Activated CD8-positive, alpha-beta memory T cell treated with anti-CD3 and anti-CD28 coated beads for 48 hours (primary cell): ENCODE measurements around the gene ZDHHC14.

Experiments
- DNase-seq, 3 experiments: peaks; one replicate each; pipeline ENCODE4 v3.0.0-alpha.2; 2020; ENCODE audit warnings: low read depth in 2 of 3, low spot score in 2 of 3

ZDHHC14 gene

DNA sequence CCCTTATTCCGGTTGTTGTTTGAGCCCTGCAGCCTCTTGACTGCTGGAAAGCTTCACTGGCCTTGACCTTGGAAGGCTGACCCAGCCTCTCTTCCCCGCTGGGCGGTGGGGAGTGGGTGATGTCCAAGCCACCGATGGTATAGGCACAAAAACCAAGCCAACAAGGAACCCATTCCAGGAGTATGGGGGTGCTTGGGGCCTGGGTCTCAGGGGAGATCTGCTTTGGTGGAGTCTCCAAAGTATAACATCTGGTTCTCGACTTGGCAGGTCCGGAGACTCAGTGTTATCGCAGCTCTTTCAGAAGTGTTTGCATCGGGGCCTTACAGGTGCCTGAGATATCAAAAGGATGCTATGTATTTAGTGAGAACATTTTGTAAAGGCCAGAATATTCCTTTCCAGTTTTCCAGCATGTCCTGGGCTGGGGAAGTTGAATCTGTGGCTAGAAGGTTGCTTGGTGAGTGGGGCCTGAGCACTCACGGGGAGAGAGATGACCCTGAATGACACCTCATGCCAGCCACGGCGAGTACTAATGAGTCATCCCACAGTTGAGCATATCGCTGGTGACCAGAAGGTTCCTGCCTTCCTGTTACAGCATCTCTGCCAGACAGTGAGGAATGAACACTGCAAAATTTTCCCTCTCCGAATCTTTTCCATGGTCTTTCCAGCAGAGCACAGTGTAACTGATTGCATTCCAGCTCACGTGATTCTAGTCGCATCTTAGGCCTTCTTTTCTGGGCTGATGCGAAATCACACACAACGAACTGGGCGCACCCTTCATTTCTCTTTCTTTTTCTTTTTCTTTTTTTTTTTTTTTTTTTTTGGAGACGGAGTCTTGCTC, 133.9 kb downstream of the ZDHHC14 start:
- DNase-seq = no peak

DNA sequence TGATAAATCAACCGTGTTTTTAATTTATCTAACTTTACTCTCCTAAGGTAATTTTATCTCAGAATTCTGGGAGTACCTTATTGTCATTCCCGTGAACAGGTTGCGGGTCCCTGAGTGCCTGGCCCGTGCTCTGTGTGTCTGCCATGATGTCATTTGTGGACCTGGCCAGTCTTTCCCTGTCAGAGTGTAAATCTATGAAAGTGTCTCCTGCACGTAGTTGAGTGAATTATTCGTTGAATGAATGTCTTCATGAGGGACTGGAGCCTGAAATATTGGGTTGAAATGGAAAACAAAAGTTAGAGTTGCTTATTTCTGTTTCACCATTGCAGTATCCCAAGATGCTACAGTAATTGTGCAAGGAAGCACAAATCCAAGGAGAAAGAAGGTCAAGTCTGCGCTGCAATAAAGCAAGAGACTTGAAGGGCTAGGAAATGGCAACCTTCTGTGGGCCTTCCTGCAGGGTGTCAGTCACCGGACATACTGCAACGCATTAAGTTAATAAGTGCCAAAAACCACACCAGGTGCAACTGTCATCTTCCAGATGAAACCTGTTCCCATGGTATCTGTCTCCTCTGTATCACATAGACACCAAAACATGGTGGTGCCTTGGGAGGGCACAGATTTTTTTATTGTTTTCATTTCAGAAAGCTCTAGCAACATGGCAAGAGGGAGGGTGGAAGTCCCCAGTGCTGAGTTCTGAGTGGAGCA, 135.5 kb downstream of the ZDHHC14 start:
- no peak for DNase-seq

DNA sequence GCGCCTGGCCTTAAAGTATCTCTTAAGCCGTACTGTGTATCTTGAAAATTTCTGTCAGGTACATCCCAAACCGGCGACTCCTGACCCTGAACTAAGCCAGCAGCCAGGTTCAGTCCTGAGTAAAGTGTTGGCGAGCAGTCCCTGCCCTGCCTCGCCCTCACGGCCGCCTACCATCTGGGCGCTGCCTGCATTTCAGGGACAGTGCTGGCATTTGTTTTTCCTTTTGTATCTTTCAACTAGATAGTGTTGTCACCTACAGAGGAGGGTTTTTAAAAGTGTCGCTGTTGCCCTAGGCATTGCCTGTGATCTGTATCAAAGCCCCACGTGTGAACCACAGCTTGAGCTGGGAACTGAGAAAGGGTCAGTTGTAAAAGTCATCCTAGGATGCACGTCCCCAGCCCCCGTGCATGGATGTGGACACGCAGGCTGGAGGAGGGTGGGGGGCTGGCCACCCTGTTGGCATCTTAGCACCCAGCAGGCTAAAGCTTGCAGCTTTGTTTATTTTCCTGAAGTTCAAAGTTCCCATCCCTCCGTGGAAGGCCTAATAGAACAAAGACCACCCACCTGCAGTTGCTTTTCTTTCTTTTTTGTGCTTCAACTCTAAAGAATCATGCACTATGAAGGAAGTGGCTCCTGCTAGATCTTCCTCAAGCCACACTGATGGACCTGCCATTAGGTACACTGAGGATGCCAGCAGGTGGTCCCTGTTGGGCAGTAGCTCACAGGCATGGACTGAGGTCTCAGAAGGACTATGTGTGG, 136.8 kb downstream of the ZDHHC14 start:
- no peak for DNase-seq

DNA sequence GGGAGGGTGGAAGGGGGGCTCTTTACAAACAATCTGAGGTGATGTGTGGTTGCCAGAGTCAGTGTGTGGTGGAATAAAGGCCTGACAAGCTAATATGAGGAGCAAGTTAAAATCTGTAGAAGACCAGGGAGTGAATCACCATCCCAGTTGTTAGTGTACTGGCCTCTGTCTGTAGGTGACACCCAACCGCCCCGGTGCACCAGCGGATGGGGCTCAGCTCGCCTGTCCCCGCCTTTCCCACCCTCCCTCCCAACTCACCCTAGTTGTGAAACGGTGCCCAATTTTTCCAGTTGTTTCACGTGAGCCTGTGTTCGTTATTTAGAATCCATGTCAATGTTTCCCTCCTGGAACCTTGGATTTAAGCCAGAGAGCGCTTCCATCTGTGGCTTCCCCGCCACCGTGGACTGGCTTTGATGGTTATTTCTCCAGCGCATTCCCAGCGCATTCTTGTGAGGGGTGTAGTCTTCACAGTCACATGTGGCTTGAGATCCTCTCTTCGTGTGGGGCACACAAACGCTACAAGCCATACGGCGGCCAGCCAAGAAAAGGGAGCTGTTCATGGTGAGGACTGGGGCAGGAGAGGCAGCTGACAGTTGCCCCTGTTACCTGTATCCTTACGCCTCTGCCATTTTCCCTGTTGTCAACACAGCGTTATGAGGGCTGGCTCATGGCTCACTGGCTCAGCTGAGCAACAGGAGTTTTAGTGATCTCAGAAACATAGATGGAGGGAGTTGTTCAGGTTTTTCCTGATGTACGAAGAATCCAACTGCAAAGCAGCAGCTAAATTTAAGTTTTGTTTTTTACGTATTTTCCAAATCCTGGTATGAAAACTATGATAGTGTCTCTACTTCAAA, 137.6 kb downstream of the ZDHHC14 start:
- DNase-seq = no peak

DNA sequence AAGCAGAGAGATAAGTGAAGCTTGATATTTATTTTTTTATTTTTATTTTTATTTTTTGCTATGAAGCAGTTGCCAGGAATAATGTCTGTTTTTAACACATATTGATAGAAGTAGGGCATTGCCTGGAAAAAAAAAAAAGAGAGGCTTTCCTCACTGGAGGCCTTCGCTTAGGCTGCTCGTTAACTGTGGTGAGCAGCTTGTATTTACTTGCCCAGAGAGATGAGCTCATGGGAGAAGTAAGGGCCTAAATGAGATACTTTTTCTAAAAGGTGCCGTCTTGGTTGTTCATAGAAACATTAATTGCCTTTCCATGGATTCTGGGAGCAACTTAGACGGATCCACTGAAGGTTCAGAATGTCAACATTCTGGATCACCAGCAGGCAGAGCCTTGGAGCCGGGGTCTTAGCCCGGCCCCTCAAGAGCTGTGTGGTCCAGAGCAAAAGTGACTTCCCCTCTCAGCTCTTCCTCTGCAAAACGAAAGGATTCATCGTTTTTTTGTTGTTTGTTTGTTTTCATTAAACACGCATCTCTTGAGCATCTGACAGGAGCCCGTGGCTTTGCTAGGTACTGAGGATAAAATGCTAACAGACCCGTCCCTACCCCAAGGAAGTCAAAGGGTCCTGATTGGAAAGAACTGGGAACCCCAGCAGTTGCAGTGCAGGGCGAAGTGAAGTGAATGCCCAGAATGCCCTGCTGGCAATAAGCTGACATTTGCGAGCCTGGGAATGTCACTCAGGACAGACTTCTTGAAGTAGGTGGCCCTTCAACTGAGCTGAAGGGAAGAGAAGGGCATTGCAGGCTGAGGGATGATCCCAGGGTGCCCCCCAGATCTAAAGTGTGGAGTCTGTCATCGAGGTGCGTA, 138.5 kb downstream of the ZDHHC14 start:
- no peak for DNase-seq

DNA sequence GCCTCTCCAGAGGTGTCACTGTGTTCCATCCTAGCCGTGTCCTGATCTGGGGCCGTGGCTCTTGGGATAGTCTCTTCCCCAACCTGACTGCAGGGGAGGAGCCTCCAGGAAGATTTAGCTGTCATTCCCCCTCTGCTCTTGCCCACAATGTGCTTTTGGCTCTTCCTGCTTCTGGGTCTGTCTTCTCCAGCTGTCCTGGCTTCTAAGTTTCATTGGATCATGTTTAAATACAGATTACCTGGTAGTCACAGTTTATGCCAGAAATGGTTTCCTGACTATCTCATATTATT, 139.1 kb downstream of the ZDHHC14 start:
- no peak for DNase-seq

DNA sequence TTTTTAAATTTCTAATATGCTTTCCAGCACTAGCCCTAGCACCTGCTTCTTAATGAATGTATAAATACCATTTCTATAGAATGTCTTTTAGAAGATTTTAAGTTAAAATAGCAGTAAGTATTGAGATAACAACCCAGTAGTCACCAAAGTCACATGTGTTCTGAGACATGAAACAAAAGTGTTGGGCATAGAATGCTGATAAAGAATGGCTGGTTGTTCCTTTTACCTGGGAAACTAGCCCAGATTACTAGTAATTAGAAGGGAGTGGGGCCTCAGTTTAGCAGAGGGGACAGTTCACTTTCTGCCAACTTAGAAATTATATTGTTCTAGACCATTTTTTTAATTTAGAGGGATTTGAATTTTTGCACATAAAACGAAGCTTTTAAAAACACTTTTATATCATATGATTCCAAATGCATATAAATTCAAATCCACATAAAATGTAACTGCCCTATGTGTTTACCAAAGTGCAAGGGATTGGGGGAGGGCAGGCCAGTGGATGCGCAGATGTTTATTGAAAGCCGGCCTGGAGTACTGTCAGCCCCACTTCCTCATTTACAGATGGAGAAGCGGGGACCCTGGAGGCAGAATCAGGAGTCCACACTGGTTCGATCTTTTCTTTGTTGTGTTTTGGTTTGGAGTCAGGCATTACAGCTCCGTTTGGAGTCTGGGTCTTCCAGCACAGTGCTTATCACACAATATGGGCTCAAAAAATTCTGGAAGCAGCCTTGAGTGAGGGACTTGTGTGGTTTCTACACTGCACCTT, 139.8 kb downstream of the ZDHHC14 start:
- DNase-seq = no peak

DNA sequence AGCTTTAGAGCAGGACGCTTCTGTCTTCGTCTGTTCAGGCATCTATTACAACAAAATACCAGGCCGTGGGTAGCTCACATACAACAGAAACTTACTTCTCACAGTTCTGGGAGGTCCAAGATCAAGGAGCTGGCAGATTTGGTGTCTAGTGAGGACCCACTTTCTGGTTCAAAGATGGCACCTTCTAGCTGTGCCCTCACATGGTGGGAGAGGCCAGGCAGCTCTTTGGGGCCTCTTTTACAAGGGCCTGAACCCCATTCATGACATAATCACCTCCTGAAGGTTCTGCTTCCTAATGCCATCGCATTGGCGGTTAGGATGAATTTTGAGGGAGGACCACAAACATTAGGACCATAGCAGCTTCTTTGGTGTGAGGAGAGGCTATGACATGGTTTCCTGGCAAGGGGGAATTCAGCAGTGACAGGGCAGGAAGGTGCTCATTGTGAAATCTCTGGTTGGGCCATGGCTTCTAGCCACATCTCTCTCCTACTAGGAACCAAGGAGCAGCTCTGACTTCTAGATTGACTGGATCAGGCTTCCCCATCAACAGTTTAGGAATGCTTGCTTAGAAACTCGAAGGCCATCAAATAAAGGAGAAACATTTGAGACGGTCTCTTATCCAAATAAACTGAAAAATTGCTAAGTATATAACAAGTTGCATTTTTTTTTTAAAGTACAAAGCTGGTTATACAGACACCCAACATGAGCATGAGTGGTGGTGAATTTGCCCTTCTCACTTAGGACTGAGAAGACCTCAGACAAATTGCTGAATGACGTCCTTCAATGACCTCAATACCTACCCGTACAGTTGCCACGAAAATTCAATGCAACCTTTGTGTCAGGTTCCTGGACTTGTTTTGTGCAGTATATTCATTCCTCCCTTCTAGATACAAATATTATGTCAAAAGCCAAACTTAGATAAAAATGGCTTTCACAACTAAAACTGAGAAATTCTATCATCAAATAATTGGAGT, 140.7 kb downstream of the ZDHHC14 start:
- no peak for DNase-seq

DNA sequence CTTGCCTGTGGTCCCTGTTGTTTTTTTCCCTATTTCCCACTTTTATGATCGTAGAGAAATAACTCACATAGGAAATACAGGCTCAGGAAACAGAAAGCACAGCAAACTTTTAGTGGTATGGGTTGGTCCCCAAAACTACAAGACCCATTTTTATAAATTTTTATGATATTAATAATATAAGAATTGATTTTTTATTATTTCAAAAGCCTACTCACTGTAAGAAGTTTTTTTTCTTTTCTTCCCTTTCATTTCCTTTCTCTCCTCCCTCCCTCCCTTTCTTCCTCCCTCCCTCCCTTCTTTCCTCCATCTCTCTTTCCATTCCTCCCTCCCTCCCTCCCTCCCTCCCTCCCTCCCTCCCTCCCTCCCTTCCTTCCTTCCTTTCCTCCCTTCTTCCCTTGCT, 141.5 kb downstream of the ZDHHC14 start:
- no peak for DNase-seq

DNA sequence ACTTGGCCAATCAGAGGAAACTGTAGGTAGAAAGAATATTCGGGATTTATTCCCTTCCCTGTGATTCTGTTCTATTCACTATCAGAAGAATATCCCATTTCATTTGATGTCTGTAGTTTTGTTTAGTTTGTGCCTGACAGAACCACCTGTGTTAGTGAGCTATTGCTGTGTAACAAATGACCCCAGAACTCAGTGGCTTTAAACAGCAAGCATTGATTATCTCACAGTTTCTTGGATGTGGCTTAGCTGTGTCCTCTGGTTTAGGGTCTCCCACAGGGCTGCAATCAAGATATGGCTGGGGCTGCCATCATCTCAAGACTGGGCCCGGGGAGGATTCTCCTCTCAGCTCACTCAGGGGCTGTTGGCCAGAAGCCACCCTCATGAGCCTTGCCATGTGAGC, 143.7 kb downstream of the ZDHHC14 start:
- no peak for DNase-seq

DNA sequence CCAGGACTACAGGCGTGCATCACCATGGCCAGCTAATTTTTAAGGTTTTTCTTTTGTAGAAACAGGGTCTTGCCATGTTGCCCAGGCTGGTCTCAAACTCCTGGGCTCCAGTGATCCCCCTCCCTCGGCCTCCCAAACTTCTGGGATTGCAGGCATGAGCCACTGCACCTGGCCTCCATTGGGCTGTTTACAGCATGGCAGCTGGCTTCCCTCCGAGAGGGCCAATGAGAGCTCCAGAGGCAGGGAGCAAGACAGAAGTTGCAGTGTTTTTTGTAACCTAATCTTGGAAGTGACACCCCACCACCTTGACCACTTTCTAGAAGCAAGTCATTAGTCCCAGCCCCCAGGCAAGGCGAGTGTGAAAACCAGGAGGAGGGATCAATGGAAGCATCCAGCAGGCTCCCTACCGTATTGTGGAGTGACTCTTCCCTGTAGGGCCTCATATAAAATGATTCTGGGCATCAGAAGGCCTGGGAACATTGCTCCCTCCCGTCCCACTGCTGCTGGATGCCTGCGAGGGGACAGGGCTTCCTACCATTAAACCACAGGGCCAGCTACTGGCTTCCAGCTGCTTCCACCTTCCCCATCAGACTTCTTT, 144.4 kb downstream of the ZDHHC14 start:
- DNase-seq = no peak

DNA sequence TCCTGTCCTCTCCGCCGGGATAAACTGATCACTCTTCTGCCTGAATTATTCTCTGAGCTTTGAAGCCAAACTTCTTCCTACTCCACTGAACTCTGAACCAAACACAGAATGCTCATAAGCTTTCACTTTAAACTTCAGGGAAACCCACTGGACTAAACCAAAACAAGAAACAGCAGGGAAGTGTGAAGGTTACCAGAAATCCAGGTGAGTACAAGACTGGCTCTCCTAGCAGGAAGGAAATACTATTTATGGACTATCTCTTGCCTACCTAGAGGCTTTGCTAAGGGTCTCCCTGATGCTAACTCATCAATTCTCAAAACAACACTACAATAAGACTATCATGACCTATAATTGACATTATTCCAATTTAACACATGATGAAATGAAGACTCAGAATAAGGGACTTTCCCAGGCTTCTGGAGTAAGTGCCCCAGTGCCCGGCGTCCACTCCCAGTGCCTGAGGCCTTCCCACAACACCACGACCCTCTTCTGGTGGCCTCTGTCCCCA, 145.0 kb downstream of the ZDHHC14 start:
- no peak for DNase-seq

DNA sequence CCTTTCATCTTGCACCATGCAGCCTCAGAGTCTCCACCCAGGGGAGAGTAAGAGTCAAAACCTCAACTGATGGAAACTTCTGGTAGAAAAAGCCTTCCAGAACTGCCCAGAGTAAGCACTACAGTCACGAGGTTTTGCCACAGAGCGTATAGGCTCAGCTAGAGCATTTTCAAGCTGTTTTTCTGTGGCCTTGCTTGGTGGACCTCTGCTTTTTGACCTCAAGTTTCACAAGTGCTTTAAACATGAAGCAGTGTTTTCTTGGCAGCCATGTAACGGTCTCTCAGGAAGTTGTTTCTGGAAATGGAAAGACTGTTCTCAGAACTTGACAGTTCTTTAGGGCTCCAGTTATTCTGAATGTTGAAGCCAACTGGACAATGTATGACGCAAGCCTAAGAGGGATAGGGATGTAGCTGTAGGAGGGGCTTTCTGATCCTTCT, 146.5 kb downstream of the ZDHHC14 start:
- no peak for DNase-seq

DNA sequence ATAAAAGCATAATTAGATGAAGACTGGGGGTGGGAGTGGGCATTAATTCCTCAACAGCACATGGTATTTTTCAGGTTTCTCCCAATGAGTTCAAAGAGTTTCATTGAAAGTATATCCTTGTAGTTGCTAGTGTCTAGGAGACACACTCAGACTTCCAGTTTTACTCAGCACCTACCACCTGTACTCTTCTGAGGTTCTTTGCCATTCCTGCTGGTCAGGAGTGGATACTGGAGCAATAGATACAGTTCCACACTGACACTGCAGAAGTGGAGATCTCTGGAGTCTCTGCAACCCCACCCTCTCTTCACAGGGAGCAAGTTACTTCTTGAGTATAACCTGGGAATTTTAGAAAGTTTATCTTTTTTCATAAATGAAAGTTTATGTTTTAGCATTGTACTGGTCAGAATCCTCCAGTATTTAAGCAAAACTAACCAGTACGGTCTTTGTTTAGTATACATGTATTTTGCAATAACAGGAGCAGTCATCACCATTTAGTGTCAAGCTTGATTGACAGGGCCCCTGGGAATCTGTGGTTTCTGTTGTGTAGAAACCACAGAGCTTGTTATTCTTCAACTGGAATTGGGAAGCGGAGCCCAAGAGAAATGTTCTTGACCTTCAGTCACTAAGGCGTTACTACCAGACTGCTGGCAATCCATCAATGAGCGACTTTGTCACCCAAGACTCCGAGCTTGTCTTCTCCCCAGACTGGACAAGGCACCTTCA, 148.1 kb downstream of the ZDHHC14 start:
- DNase-seq = no peak

DNA sequence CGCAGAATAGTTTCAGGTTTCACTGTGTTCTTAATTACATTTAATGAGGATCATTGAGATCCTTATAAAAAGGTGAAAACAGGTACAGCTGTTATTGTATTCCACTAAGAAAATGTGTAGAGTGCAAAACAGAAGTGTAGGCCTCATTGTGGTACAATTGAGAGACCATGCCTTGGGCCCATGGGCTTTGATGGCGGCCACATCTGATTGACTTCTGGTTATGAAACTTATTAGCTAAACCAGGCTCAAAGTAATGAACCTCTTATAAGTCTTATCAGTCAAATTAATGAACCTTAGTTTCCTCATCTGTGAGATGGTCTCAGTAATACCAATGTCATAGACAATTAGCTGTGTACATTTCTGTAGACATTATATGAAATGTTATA, 148.7 kb downstream of the ZDHHC14 start:
- no peak for DNase-seq

DNA sequence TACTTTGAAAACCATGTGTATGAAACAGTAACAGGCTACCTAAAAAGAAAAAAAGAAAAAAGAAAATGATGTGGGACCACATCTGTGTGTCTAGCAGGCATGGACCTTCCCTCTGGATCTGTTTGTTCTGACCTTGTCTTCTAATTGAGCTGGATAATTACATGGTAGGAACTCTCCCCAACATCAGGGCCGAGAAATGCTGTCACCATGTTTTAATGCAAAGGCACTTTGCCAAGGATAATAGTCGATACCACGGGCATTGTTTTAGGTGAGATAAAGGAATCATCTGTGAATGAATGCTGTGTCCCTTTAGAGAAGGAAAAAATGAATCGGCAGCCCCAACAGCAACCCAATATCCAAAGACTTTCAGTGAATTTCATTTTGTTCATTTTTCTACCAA, 149.1 kb downstream of the ZDHHC14 start:
- DNase-seq = no peak

DNA sequence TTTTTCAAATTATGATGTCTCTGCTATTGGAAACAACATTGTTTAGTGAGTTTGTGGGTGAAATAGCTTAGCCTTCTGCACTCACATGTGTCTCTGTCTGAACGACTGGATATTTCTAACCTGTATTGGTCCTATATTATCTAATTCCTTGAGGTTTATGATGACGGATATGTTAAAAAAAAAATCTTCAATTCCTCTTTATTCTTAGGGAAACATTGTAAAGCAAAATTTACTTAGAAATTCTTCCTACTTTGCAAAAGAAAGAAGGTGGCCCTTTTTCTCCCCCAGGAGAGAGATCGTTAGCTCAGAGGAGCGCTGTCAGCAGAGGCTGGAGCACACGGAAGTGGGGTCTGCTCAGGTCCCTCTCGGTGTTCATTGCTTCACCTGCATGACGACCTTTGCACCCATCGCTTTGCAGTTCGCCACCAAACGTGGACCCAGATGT, 149.8 kb downstream of the ZDHHC14 start:
- DNase-seq = no peak
